CD4-positive, alpha-beta T cell treated with Interleukin-10 for 1 hour (primary cell): ENCODE results near the gene ZNF768.
"Not testable (repeated sequence)": the region's sequence is repeated elsewhere in the genome, so short reads cannot be mapped to it uniquely, and the experiment has no call there.

ENCODE experiments used
- DNase-seq: peaks from one replicate; pipeline ENCODE4 v3.0.0-alpha.2; 2020

Gene ZNF768

DNA sequence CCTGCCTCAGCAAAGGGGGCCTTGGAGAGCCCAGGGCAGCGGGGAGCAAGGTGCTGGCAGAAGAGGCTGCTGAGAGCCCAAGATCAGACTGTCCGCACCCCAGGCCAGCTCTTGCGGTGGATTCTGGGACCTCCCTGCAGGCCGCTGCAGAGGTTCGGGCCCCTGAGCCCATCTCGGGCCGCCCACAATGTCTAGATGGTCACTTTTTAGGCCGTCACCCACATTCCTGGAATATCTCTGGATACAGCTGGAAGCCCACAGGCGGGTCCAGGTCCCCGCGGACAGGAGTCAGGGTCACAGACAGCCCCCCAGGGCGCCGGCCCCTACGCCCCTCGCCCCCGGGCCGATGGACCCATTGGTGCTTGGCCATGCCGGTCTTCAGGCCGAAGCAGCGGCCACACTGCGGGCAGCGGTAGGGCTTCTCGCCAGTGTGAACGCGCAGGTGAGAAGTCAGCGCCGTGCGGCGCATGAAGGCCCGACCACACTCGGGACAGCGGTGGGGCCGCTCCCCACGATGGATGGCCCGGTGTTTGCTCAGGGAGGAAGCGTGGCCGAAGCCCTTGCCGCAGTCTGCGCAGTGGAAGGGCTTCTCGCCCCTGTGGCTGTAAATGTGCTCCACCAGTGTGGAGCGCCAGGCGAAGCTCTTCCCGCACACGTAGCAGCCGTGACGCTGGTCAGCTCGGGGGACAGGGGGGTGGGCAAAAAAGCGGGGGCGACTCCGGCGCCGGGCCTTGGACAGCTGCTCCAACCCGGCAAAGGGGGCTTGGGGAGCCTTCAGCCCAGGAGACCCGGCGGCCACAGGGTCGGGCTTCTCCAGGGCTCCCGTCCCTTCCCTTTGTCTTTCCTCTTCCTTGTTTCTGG lies 6.1 kb upstream of the ZNF768 start:
- DNase-seq: no peak

DNA sequence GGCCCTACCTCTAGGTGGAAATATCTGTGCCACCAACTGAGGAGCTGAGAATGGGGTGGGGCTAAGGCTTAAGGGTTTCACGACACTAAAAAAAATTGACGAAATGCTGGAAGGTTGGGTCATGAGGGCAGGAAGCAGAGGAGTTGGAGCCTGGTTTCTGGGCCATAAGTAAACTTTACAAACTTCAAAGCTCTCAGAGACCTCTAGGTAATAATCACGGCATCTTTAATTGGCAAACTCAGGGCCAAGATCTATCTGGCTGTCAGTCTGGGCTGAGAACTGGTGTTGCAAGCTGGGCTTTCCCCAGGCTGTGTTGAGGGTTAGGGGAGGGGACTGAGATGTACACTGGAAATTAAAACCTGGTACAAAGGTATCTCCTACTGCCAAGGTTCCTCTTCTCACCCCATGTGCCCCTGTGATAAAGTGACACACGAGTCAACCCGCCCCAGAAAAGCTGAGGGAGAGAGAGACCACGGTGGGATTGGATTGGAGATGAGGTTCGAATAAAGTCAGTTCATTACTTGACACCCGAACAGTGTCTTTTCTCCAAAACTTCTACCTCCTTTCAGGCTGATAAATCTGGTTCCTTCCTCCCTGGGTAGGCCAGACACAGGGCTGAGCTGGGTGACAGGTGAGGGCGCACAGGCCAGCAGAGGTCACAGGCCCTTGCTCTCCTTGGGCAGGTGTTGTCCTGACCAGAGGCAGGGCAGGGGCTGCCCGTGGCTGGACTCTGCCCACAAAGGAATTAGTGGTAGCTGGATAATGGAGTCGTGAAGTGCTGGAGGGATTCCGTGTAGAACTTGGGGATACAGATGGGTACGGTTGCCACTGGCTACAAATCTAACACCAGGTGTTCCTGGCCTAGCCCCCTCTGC lies 4.0 kb upstream of the ZNF768 start:
- peak; percentile 51 for DNase-seq

DNA sequence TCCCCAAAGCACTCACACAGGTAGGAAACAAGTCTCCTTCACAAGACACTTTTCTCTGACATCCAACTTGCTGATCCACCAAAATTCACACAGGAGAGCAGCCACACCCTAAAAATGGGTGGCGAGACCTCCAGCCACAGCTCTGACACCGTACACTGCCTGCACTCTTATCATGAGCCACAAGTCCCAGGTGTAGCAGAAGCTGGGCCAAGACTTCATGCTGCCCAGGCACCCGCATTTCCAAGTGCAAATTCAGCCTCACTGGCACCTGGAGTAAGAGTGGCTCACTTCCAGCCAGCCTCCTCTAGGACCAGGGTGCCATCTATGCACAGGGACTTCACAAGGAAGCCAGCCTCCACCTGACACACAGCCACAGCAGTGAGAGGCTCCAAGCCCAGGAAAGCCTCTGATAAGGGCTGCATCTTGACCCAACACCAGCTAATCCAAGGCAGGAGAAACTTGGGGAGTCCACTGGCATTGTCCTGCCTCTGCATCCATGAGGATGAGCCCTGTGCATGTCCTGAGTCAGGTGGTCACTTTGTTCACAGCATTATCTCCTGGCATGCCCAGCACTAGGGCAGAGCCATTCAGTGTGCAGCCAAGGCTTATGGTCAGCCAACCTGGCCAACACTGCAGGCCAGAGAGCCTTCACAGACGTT lies 2.6 kb upstream of the ZNF768 start:
- no peak for DNase-seq

DNA sequence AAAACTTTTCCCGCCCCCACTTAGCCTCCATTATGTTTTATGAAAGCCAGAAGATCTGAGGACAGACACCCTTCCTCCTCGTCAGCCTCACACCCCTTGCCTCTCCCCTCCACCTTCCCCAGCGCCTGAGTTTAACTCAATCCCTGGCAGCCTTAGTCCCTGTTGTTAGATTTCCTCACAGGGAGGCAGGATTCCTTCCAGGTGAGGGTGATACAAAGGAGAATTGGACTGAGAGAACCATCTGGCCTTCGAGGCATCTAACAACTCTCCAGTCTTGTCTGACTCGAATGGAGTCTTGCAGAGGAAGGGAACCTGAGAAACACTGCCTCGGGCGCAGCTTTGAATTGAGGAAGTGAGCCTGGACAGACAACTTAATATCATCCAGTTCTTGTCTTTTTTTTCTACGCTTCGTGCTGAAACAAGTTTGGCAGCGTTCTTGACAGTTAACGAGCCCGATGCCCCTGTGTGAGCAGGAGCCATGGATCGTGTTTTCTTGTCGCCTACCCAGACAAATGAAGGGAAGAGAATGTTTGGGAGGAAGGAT lies 1.3 kb upstream of the ZNF768 start:
- DNase-seq: no peak

DNA sequence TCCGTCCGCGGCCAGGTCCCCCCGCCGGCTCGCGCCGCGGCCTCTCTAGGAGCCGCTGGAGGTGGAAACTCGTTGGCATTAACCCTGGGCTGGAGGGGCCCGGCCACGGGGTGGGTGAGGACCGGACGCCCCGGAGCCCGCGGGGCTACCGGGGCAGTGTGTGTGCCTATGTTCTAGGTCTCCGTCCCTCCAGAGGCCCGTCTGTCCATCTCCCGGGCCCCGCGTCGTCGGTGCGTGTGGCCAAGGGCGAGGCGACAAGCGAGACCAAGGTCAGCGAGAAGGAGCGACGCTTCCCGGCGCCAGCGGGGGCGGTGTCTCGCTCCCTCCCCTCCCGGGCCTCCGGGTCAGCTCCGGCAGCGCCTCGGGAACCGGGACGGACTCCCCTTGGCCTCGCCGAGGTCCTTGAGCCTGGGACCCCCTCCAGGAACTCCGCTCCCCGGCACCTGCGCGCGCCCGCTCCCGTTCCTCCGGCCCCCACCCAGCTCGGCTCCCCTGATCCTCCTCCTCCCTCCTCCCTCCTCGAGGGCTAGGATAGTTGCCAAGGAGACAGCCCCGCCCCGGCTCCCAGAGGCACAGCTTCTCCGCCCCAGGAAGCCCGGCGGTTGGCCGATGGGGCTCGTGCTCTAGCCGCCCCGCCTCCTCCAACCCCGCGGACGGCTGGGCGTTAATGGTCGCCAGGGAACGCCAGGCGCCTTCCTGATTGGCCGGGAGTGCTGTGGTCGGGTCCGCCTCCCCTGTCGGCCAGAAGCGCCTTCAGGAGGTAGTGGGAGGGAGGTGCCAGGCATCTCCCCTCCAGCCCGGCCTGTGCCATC lies 663 bp upstream of the ZNF768 start:
- DNase-seq: peak; percentile 94

DNA sequence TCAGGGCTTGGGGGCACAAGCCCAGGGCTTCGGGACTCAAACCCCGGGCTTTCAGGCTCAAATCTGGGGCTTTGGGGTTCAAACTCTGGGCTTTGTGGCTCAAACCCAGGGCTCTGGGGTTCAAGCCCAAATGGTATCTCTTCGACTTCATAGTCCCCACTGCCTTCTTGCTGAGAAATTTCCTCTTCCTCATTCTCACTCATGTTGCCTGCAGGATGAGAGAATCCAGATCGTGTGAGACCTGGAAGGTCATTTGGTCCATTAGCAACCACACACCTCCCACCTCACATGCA lies 576 bp downstream of the ZNF768 start:
- no peak for DNase-seq

DNA sequence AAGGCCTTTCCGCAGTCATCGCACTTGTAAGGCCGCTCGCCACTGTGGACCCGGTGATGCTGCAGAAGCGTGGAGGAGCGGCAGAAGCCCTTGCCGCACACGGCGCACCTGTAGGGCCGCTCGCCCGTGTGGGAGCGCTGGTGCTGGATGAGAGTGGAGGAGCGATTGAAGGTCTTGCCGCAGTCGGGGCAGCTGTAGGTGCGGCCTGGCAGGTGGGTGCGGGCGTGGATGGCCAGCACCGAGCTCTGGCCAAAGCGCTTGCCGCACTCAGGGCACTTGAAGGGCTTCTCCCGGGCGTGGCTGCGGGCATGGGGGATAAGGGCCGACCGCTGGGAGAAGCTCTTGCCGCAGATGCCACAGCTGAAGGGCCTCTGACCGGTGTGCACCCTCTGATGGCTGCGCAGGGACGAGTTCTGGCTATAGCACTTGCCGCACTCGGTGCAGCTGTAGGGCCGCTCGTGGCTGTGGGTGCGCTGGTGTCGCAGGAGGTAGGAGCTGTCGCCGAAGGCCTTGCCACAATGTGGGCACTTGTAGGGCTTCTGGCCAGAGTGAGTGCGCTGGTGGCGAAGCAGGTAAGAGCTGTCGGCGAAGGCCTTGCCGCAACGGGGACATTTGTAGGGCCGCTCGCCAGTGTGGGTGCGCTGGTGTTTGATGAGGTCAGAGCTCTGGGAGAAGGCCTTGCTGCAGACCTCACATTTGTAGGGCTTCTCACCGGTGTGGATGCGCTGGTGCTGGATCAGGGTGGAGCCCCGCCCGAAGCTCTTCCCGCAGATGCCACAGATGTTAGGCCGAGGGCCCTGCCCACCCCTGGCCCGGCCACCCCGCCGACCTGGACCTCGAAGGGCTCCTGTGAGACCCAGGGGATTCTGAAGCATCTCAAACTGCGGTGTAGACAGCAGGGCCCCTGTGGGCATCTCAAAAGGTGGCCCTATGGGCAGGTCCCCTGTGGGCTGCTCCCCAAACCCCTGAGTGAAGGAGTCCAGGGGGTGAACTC lies 1.5 kb downstream of the ZNF768 start:
- no peak for DNase-seq

DNA sequence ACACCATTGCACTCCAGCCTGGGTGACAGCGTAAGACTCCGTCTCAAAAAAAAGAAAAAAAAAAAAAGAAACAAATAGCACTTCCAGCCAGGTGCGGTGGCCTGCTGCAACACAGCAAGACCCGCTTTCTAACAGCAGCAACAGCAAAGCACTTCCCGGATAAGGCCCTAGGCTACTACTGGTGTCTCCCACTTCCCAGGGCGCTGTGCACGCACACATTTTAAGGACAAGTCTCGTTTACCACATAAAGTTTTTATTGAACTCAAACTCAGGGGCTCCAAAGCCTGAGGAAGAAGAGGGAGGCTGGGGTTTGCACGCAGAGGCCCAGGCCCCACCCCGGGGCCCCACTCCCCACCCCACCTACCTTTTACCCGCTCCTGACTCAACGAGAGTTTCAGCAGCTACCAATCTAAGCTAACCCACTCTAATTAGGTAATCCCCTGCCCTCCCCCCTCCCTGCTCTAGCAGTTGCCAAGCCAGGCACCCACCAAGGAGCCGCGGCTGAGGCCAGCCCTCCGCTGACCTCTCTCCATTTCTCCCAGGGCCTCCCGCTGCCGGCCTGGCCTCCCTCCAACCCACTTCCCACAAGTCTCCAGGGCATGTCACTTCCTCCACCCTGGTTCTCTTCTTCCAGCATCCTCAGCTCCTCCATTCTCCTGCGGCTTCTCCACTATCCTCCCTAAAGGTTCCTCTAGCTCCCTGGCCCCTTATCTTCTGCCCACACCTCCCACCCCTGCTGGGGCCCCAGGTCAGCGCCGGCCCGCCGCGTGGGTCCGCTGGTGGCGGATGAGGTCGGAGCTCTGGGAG lies 2.4 kb downstream of the ZNF768 start:
- DNase-seq: no peak

DNA sequence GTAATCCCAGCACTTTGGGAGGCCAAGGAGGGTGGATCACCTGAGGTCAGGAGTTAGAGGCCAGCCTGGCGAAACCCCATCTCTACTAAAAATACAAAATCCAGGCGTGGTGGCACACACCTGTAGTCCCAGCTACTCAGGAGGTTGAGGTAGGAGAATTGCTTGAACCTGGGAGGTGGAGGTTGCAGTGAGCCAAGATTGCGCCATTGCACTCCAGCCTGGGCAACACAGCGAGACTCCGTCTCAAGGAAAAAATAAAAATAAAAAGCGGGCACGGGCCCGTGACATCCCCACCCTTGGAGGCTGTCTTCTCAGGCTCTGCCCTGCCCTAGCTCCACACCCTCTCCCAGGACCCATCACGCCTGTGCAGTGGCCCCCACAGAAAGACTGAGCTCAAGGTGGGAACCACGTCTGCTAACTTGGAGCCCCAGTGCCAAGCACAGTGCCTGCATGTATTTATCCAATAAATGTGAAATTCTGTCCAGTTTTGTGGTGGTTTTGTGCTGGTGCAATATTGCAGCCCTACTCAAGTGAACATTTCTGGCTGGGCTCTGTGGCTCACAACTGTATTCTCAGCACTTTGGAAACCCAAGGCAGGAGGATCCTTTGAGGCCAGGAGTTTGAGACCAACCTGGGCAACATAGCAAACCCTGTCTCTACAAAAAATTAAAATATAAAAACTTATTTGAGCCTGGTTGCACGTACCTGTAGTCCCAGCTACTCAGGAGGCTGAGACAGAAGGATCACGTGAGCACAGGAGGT lies 3.5 kb downstream of the ZNF768 start:
- DNase-seq: not testable (repeated sequence)

DNA sequence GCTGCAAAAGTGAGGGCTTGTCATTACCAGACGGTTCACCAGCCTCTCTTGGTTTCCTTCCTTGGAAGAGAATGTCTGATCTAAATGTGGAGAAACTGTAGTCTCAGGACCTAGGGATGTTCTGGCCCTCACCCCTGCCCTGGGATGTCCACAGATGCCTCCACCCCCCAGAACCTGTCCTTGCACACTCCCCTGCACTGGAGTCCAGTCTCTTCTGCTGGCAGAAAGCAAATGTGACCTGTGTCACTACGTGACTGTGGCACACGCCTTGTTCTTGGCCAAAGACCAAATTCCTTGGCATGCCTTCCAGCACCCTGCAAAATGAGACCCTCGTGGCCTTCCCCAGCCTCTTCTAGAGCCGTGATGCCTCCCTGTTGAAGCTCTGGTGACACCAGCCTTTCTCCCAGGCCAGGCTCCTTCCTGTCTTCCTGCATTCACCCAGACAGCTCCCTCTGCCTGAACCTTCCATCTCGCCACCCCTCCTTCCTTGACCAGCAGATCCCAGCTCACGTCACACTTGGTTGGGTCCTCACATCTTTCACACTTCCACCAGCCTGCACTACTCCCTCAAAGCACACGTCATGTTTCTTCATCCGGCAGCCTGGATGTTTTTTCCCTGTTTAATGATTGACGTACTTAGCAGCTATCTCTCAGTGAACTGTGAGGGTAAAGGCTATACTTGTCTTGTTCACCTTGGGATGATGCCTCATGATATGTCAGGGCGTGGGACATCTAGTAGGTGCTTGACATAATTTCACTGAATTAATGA lies 4.3 kb downstream of the ZNF768 start:
- no peak for DNase-seq

DNA sequence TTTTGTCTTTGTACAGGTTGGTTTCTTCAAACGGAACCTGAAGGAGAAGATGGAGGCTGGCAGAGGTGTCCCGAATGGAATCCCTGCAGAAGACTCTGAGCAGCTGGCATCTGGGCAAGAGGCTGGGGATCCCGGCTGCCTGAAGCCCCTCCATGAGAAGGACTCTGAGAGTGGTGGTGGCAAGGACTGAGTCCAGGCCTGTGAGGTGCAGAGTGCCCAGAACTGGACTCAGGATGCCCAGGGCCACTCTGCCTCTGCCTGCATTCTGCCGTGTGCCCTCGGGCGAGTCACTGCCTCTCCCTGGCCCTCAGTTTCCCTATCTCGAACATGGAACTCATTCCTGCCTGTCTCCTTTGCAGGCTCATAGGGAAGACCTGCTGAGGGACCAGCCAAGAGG lies 4.9 kb downstream of the ZNF768 start:
- no peak for DNase-seq

DNA sequence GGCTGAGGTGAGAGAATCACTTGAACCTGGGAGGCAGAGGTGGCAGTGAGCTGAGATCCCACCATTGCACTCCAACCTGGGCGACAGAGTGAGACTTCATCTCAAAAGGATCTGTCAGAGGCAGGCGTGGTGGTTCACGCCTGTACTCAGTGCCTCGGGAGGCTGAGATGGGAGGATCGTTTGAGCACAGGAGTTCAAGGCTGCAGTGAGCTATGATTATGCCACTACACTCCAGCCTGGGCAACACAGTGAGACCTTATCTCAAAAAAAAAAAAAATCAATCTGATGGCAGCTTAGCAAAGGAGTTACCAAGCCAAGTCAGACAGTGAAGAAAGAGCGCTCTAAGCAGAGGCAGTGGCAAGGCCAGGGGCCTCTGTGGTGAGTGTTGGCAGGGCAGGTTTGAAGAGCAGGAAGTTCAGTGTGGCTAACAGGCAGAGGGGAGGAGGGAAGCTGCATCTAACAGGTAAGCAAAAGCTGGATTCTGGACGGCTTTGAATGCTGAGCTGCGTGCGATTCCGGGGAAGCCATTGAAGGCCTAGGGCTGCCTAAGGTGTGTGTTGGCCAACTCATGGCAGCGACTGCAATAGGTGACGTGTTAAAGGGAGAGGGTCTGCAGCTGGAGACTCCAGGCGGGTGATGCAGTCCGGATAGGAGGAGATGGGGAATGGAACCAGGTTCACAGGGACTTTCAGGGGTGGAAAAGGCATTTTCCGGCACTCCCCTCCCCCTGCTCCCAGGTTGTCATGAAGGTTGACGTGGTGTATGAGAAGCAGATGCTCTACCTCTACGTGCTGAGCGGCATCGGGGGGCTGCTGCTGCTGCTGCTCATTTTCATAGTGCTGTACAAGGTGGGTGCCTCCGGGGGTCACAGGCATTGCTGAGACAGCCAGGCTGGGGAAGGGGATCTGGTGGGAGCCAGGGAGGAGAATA lies 7.0 kb downstream of the ZNF768 start:
- no peak for DNase-seq

DNA sequence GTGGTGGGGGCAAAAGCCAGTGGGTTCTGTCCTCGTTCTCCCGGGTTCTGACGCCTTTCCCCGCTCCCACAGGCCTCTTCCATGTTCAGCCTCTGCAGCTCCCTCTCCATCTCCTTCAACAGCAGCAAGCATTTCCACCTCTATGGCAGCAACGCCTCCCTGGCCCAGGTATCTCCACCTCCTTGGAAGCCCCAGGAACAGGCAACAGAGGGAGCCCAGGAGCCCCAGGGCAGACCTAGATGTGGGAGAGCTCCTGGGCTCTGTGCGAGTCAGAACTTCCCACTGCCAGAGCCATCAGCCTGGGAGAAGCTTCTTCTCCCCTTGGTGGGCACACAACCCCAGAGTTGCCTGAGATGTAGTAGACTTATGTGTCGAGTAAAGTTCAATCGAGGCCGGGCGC lies 7.8 kb downstream of the ZNF768 start:
- no peak for DNase-seq

DNA sequence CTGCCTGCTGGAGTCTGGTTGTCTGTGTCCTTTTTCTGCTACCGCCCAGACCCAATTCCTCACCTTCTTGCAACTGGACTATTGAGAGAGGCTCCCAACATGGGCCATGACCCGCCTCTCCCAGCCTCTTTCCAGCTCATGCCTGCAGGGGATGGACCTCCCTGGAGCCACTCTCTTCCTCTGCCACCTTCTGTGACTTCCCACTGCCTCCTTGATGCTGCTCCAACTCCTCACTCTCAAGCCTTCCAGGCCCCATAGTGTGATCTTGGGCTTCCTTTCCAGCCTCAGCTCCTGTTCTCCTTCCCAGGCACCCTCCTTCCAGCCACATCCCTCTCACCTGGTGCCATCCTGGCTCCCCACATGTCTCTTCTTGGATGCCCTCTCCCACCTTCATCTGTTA lies 11.1 kb downstream of the ZNF768 start:
- no peak for DNase-seq

DNA sequence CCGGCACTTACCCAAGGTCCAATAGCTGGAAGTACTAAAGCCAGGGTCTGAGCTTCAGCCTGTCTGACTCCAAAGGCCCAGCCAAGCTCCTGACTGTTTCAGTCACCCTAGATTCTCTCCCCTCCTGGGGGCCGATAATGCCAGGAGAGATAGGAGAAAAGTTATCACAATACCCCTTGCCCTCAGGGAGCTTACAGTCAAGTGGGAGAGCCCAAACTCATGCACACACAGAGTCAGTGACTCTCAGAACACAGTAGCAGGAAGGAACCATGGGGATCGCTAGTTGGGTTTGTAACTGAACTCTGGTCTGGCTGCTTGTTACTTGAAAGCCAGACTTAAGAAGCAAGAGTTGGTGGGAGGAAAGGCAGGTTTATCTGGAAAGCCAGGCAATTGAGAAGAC lies 14.9 kb downstream of the ZNF768 start:
- no peak for DNase-seq

DNA sequence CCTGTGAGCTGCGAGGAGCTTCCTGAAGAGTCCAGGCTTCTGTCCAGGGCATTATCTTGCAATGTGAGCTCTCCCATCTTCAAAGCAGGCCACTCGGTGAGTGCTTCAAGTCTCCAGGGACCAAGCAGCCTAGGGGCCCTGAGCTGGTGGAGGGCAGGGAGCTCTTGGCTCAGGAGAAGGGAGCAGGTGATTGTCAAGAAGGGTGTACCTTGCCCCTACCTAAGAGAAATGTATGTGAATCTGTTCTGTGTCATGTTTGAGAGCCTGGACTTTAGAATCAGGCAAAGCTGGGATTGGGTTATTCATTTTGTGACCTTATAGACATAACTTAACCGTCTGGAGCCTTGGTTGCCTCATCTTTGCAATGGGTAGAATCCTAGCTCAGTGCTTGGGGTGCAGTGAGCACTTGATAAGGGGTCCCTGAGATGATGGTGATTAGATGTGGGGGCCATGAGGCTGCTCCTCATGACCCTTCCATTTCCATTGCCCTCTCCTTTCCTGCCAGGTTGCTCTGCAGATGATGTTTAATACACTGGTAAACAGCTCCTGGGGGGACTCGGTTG lies 15.9 kb downstream of the ZNF768 start:
- no peak for DNase-seq

DNA sequence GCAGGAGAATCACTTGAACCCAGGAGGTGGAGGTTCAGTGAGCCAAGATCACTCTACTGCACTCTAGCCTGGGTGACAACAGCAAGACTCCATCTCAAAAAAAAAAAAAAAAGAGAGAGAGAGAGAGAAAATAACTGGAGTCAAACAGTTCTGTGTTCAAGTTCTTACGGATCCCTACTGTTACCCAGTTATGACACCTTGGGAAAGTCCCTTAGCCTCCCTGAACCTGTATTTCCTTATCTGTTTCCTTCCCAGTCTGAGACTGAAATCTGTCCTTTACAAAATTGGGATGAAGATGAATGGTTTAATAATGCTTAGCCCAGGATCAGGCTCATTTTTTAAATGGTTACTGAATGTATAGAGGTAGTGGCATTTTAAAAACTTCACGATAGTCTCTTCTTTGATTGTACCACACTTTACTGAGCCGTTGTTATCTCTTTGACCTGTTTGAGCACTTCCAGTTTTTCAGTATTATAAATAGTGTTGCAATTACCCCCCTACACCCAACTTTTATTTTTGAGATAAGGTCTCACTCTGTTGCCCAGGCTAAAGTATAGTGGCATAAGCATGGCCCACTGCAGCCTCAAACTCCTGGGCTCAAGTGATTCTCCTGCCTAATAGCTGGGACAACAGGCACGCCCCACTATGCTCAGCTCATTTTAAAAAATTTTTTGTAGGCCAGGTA lies 17.1 kb downstream of the ZNF768 start:
- no peak for DNase-seq
